Lung (tissue), 12 donors: ENCODE measurements around the gene IFTAP. TPM values are rescaled to one million over a fixed set of nuclear protein-coding genes. Genes with fewer than 3 reads are reported as not detected.

Experiments used
- ATAC-seq: fragments of 200-7000 bp; cut with Tn5 transposase; one replicate; pipeline ENCODE4 v1.9.1; 2020; ENCODE audit warnings: moderate number of reproducible peaks; ENCODE audit not compliant: insufficient read depth, low FRiP score
- DNase-seq, 3 donors: peaks; one replicate each; pipeline ENCODE4 v3.0.0-alpha.2; 2013 to 2017
- H3K27ac ChIP-seq, 2 donors: one replicate each; pipeline ENCODE4 v1.5.1; 2013; ENCODE audit warnings: mild to moderate bottlenecking in 2 of 2, moderate library complexity in 2 of 2, control low read depth in 1 of 2, inconsistent platforms in 1 of 2, low read depth in 1 of 2, low read length in 1 of 2
- H3K27me3 ChIP-seq, 3 donors: one replicate each; pipeline ENCODE4 v1.5.1; 2013; ENCODE audit warnings: low read length in 2 of 3; ENCODE audit not compliant: control insufficient read depth in 3 of 3, insufficient read depth in 3 of 3
- H3K36me3 ChIP-seq, 4 donors: one replicate each; pipeline ENCODE4 v1.5.1; 2013; ENCODE audit warnings: low read length in 4 of 4, mild to moderate bottlenecking in 1 of 4, moderate library complexity in 1 of 4; ENCODE audit not compliant: control insufficient read depth in 4 of 4, insufficient read depth in 4 of 4
- H3K4me1 ChIP-seq, 5 donors: one replicate each; pipeline ENCODE4 v1.5.1; 2013; ENCODE audit warnings: low read length in 5 of 5, mild to moderate bottlenecking in 2 of 5, moderate library complexity in 1 of 5; ENCODE audit not compliant: control insufficient read depth in 5 of 5, insufficient read depth in 5 of 5
- H3K4me3 ChIP-seq: one replicate; pipeline ENCODE4 v1.5.1; 2013; ENCODE audit warnings: mild to moderate bottlenecking, control low read depth, moderate library complexity
- H3K9ac ChIP-seq, 2 donors: one replicate each; pipeline ENCODE4 v1.5.1; 2013; ENCODE audit warnings: low read length in 2 of 2, control low read depth in 1 of 2; ENCODE audit not compliant: insufficient read depth in 1 of 2
- H3K9me3 ChIP-seq, 4 donors: one replicate each; pipeline ENCODE4 v1.5.1; 2013; ENCODE audit warnings: low read length in 3 of 4, mild to moderate bottlenecking in 1 of 4, moderate library complexity in 1 of 4; ENCODE audit not compliant: control insufficient read depth in 4 of 4, insufficient read depth in 3 of 4
- CTCF ChIP-seq: IDR thresholded peaks from 2 replicates; pipeline ENCODE4 v1.5.1; 2012; ENCODE audit warnings: mild to moderate bottlenecking; ENCODE audit errors: control extremely low read depth, extremely low read depth
- WGBS, 2 donors: extraction: QIAGEN DNeasy Blood & Tissue Kit; methylation state at CpG; one replicate each; pipeline ENCODE4 v1.1.7; 2013; 5-methylcytosine and 5-hydroxymethylcytosine counted together
- polyA plus RNA-seq, 2 donors: library from polyadenylated mRNA; stranded (reverse); fragments of 200-250 nt; gene quantifications; one replicate each; pipeline ENCODE4 v1.2.1, GENCODE V29; 2013
- total RNA-seq, 2 donors: library from RNA; depleted of rRNA in 1 of 2; stranded (reverse); fragments of >200 nt in 1 of 2; gene quantifications; one replicate each; pipeline ENCODE4 v1.2.1, GENCODE V29; 2014 to 2021
- donor health status: control.
- donor health status: control.
- donor health status: Bipolar disorder and iron deficiency.
- donor health status: healthy.
- donor health status: DM: yes; HTN: yes; CAD: no.

IFTAP gene
- total and polyA plus RNA-seq, 4 donors, result 17.7 to 36.1 (median 24.5) TPM

GRCh38 chr11:36702330-36703054, 108.2 kb downstream of the IFTAP start:
- DNase-seq (peak; percentile 63 to 92 (median 92)), ATAC-seq (peak; percentile 41)
- H3K36me3 ChIP-seq, result no peaks in the 10 kb centered on the region
- H3K4me3 ChIP-seq, result no peak overlapping the region
- no peaks in the 10 kb centered on the region for H3K9me3 ChIP-seq
- H3K27me3 ChIP-seq, result no peaks in the 10 kb centered on the region
- peaks cover 0 to 8% (median 1%) of the 10 kb centered on the region in 5 donors for H3K4me1 ChIP-seq
- H3K9ac ChIP-seq, result peak overlapping the region in 1 of 2 donors; percentile 54
- no peak overlapping the region for H3K27ac ChIP-seq
- WGBS, 2 donors, result 53 to 58% methylated on average over 5 of the region's 5 CpGs
- TF ChIP-seq CTCF, result peak; percentile 63

GRCh38 chr11:36703055-36703404, 108.7 kb downstream of the IFTAP start:
- Histone ChIP-seq H3K27ac (no peak overlapping the region), H3K27me3 (no peaks in the 10 kb centered on the region), H3K9me3 (no peaks in the 10 kb centered on the region), H3K36me3 (no peaks in the 10 kb centered on the region), H3K4me1 (peaks cover 0 to 8% (median 1%) of the 10 kb centered on the region in 5 donors), H3K9ac (no peak overlapping the region), H3K4me3 (no peak overlapping the region)
- TF ChIP-seq CTCF, result no peak
- 55 to 63% methylated on average over 4 of the region's 4 CpGs for WGBS, 2 donors
- DNase-seq (peak in 1 of 3 donors; percentile 36), ATAC-seq (no peak)

Other genes starting within 250 kb of the IFTAP start
- gene TRAF6, start 84.2 kb upstream of the IFTAP start, total RNA-seq, result 10 to 100 TPM; 13.1 to 14.0 TPM
- gene TRAF6, start 84.2 kb upstream of the IFTAP start, polyA plus RNA-seq, result 1 to 10 TPM; 2.2 to 4.5 TPM
- 1 to 10 TPM; 1.1 to 2.3 TPM for gene RAG1, start 26.5 kb upstream of the IFTAP start, total RNA-seq
- gene RAG1, start 26.5 kb upstream of the IFTAP start, polyA plus RNA-seq, result under 1 TPM; 0.08 to 0.13 TPM
- gene RAG2, start 3.7 kb downstream of the IFTAP start, total RNA-seq, result not detected
- gene RAG2, start 3.7 kb downstream of the IFTAP start, polyA plus RNA-seq, result not detected